Esophagus squamous epithelium (tissue), 4 donors: Measurements from ENCODE around the gene TOGARAM2.

Source experiments
- CTCF ChIP-seq, 6 experiments: fragments of 450-650 bp in 4 of 6; fragments of 200-600 bp in 2 of 6; sonication (generic) in 2 of 6; IDR thresholded peaks; one replicate each; pipeline ENCODE4 v1.5.1; 2016 to 2019; ENCODE audit warnings: antibody characterized with exemption in 6 of 6, mild to moderate bottlenecking in 4 of 6, moderate library complexity in 4 of 6
- POLR2A ChIP-seq, 4 donors: fragments of 450-650 bp; IDR thresholded peaks; one replicate each; pipeline ENCODE4 v1.6.1; 2017; ENCODE audit warnings: antibody characterized with exemption in 4 of 4, mild to moderate bottlenecking in 4 of 4, moderate library complexity in 3 of 4

- TF ChIP-seq CTCF (IDR thresholded peaks at IDR 0.05) (no peak), POLR2A (IDR thresholded peaks at IDR 0.05) (no peak)
Observed at GRCh38 chr2:29080886-29081743, 100.0 kb downstream of the TOGARAM2 start.
